Measurements from ENCODE around the gene SUPT4H1.

SUPT4H1 gene

GRCh38 chr17:58339755-58340404, 12.1 kb downstream of the SUPT4H1 start:
- no peak overlapping the region for H3K4me3 ChIP-seq (ENCODE audit: insufficient read depth in 1 of 2, low read depth in 1 of 2, low read length in 2 of 2)
- H2BK5ac ChIP-seq (ENCODE audit: low read depth, low read length, poor library complexity, severe bottlenecking): no peak overlapping the region
- no peak for DNase-seq
- no peak overlapping the region for H2BK15ac ChIP-seq (ENCODE audit: low read depth, poor library complexity, severe bottlenecking)
- H3K27ac ChIP-seq (ENCODE audit: low read length, poor library complexity, severe bottlenecking): no peak overlapping the region
- no peak overlapping the region for H3K9ac ChIP-seq (ENCODE audit: low read length)
- peaks cover 18% of the 10 kb centered on the region for H3K4me1 ChIP-seq (ENCODE audit: control insufficient read depth, insufficient read depth, low read depth, low read length)
- no peak overlapping the region for H2AFZ ChIP-seq (ENCODE audit: low read depth, low read length)
- no peak overlapping the region for H3K18ac ChIP-seq (ENCODE audit: low read depth in 1 of 2, low read length in 2 of 2)
- H3K27me3 ChIP-seq (ENCODE audit: control insufficient read depth in 1 of 2, insufficient read depth in 1 of 2, low read length in 2 of 2): no peaks in the 10 kb centered on the region
- H3K4ac ChIP-seq (ENCODE audit: low read depth in 1 of 2, low read length in 2 of 2): peak overlapping the region in 1 of 2 experiments; percentile 19
- WGBS: 90% methylated on average over 5 of the region's 6 CpGs
- H2AK5ac ChIP-seq (ENCODE audit: low read length, severe bottlenecking): no peak overlapping the region
- no peak overlapping the region for H4K91ac ChIP-seq (ENCODE audit: low read length)
- no peak overlapping the region for H3K23ac ChIP-seq (ENCODE audit: low read length in 2 of 2)
- no peak overlapping the region for H2BK12ac ChIP-seq (ENCODE audit: low read length in 2 of 2)
- no peaks in the 10 kb centered on the region for H3K9me3 ChIP-seq (ENCODE audit: control insufficient read depth, low read length)
- peaks cover 15 to 16% of the 10 kb centered on the region in 2 experiments for H3K36me3 ChIP-seq (ENCODE audit: control insufficient read depth in 1 of 2, insufficient read depth in 2 of 2, low read depth in 1 of 2, low read length in 2 of 2)
- no peak overlapping the region for H3K14ac ChIP-seq (ENCODE audit: low read length in 2 of 2)
- H3K79me1 ChIP-seq (replicated peaks; ENCODE audit: low read length, poor library complexity, severe bottlenecking): no peaks in the 10 kb centered on the region
- H4K8ac ChIP-seq (ENCODE audit: low read length): peak overlapping the region; percentile 92
- H3K4me2 ChIP-seq (ENCODE audit: low read length, poor library complexity, severe bottlenecking): no peak overlapping the region
- H2BK120ac ChIP-seq (ENCODE audit: low read depth, low read length): no peak overlapping the region

GRCh38 chr17:58338841-58339754, 12.9 kb downstream of the SUPT4H1 start:
- H4K91ac ChIP-seq (ENCODE audit: low read length): peak overlapping the region; percentile 92

GRCh38 chr17:58338454-58338840, 13.6 kb downstream of the SUPT4H1 start:
- DNase-seq: no peak
- peak overlapping the region in 1 of 2 experiments; percentile 44 for H3K14ac ChIP-seq (ENCODE audit: low read length in 2 of 2)

More at GRCh38 chr17:58338841-58339754, 12.9 kb downstream of the SUPT4H1 start:
- Histone ChIP-seq H3K4me2 (ENCODE audit: low read length, poor library complexity, severe bottlenecking) (no peak overlapping the region), H3K79me1 (replicated peaks; ENCODE audit: low read length, poor library complexity, severe bottlenecking) (no peaks in the 10 kb centered on the region), H2BK120ac (ENCODE audit: low read depth, low read length) (no peak overlapping the region), H2BK15ac (ENCODE audit: low read depth, poor library complexity, severe bottlenecking) (no peak overlapping the region), H3K4me3 (ENCODE audit: insufficient read depth in 1 of 2, low read depth in 1 of 2, low read length in 2 of 2) (peak overlapping the region in 1 of 2 experiments; percentile 59), H3K23ac (ENCODE audit: low read length in 2 of 2) (no peak overlapping the region), H3K18ac (ENCODE audit: low read depth in 1 of 2, low read length in 2 of 2) (peak overlapping the region; percentile 86 to 90), H3K9ac (ENCODE audit: low read length) (peak overlapping the region; percentile 63), H2BK12ac (ENCODE audit: low read length in 2 of 2) (peak overlapping the region; percentile 10 to 61), H3K9me3 (ENCODE audit: control insufficient read depth, low read length) (no peaks in the 10 kb centered on the region), H3K4me1 (ENCODE audit: control insufficient read depth, insufficient read depth, low read depth, low read length) (peaks cover 18% of the 10 kb centered on the region), H2AK5ac (ENCODE audit: low read length, severe bottlenecking) (no peak overlapping the region), H3K4ac (ENCODE audit: low read depth in 1 of 2, low read length in 2 of 2) (peak overlapping the region; percentile 19 to 32), H3K36me3 (ENCODE audit: control insufficient read depth in 1 of 2, insufficient read depth in 2 of 2, low read depth in 1 of 2, low read length in 2 of 2) (peaks cover 7 to 8% of the 10 kb centered on the region in 2 experiments), H3K27ac (ENCODE audit: low read length, poor library complexity, severe bottlenecking) (peak overlapping the region; percentile 38), H3K27me3 (ENCODE audit: control insufficient read depth in 1 of 2, insufficient read depth in 1 of 2, low read length in 2 of 2) (no peaks in the 10 kb centered on the region), H3K14ac (ENCODE audit: low read length in 2 of 2) (peak overlapping the region; percentile 2 to 9), H4K8ac (ENCODE audit: low read length) (peak overlapping the region; percentile 92), H2BK5ac (ENCODE audit: low read depth, low read length, poor library complexity, severe bottlenecking) (no peak overlapping the region), H2AFZ (ENCODE audit: low read depth, low read length) (peak overlapping the region; percentile 77)
- peak; percentile 64 for DNase-seq
- 59% methylated on average over 10 of the region's 10 CpGs for WGBS

More at GRCh38 chr17:58338454-58338840, 13.6 kb downstream of the SUPT4H1 start:
- Histone ChIP-seq H3K18ac (ENCODE audit: low read depth in 1 of 2, low read length in 2 of 2) (peak overlapping the region; percentile 72 to 90), H2AK5ac (ENCODE audit: low read length, severe bottlenecking) (peak overlapping the region; percentile 57), H3K23ac (ENCODE audit: low read length in 2 of 2) (no peak overlapping the region), H4K8ac (ENCODE audit: low read length) (peak overlapping the region; percentile 78), H3K4me3 (ENCODE audit: insufficient read depth in 1 of 2, low read depth in 1 of 2, low read length in 2 of 2) (no peak overlapping the region), H3K4ac (ENCODE audit: low read depth in 1 of 2, low read length in 2 of 2) (peak overlapping the region; percentile 32 to 54), H2BK120ac (ENCODE audit: low read depth, low read length) (peak overlapping the region; percentile 65), H3K36me3 (ENCODE audit: control insufficient read depth in 1 of 2, insufficient read depth in 2 of 2, low read depth in 1 of 2, low read length in 2 of 2) (peaks cover under 1 to 1% of the 10 kb centered on the region in 2 experiments), H3K27me3 (ENCODE audit: control insufficient read depth in 1 of 2, insufficient read depth in 1 of 2, low read length in 2 of 2) (no peaks in the 10 kb centered on the region), H2BK12ac (ENCODE audit: low read length in 2 of 2) (peak overlapping the region; percentile 61 to 93), H3K4me1 (ENCODE audit: control insufficient read depth, insufficient read depth, low read depth, low read length) (peaks cover 18% of the 10 kb centered on the region), H2BK5ac (ENCODE audit: low read depth, low read length, poor library complexity, severe bottlenecking) (no peak overlapping the region), H2AFZ (ENCODE audit: low read depth, low read length) (peak overlapping the region; percentile 36), H4K91ac (ENCODE audit: low read length) (peak overlapping the region; percentile 55), H3K4me2 (ENCODE audit: low read length, poor library complexity, severe bottlenecking) (no peak overlapping the region), H3K9me3 (ENCODE audit: control insufficient read depth, low read length) (no peaks in the 10 kb centered on the region), H3K9ac (ENCODE audit: low read length) (peak overlapping the region; percentile 57), H2BK15ac (ENCODE audit: low read depth, poor library complexity, severe bottlenecking) (peak overlapping the region; percentile 73), H3K79me1 (replicated peaks; ENCODE audit: low read length, poor library complexity, severe bottlenecking) (no peaks in the 10 kb centered on the region), H3K27ac (ENCODE audit: low read length, poor library complexity, severe bottlenecking) (peak overlapping the region; percentile 24)
- WGBS: 91% methylated on average over 3 of the region's 3 CpGs

All from mesenchymal stem cell (in vitro differentiated cells and primary cell).